Prostate gland (tissue), 2 donors: ENCODE results near the gene SLC25A1. TPM values are rescaled to one million over a fixed set of nuclear protein-coding genes. Genes with fewer than 3 reads are reported as not detected.

Source experiments
- DNase-seq: peaks from one replicate; pipeline ENCODE4 v3.0.0-alpha.2; 2019; ENCODE audit warnings: low spot score
- H3K27ac ChIP-seq, 2 donors: fragments of 200-600 bp; sonication (generic); 2 replicates each; pipeline ENCODE4 v1.5.1; 2017 to 2019
- H3K27me3 ChIP-seq: fragments of 200-600 bp; sonication (generic); replicated peaks from 2 replicates; pipeline ENCODE4 v1.5.1; 2019; ENCODE audit not compliant: insufficient read depth
- H3K36me3 ChIP-seq, 2 donors: fragments of 200-600 bp; sonication (generic); 1 replicate in 1 of 2; 2 replicates in 1 of 2; pipeline versions ENCODE4 v1.5.1 to v1.8.1; 2017 to 2019
- H3K4me1 ChIP-seq: fragments of 200-600 bp; sonication (generic); replicated peaks from 2 replicates; pipeline ENCODE4 v1.5.1; 2019
- H3K4me3 ChIP-seq, 2 donors: fragments of 200-600 bp; sonication (generic); 2 replicates each; pipeline ENCODE4 v1.5.1; 2017 to 2019
- H3K9me3 ChIP-seq: fragments of 200-600 bp; sonication (generic); 2 replicates; pipeline ENCODE4 v1.5.1; 2017
- POLR2A ChIP-seq: fragments of 450-650 bp; IDR thresholded peaks from one replicate; pipeline ENCODE4 v1.6.1; 2016; ENCODE audit warnings: antibody characterized with exemption, mild to moderate bottlenecking
- POLR2AphosphoS5 ChIP-seq: sonication (generic); formaldehyde crosslinking; IDR thresholded peaks from one replicate; pipeline ENCODE4 v1.6.1; 2017; ENCODE audit warnings: antibody characterized with exemption
- WGBS: methylation state at CpG from one replicate; pipeline ENCODE4 v1.1.5; 2018; 5-methylcytosine and 5-hydroxymethylcytosine counted together
- intact Hi-C: fragments of 100-400 bp; cut with DNase I; formaldehyde crosslinking; loops from one replicate; pipeline ENCODE4 v1.14.2; 2022
- total RNA-seq, 2 donors: library from RNA; depleted of rRNA; stranded (reverse); fragments of >200 nt; gene quantifications; one replicate each; pipeline ENCODE4 v1.1.0, GENCODE V29; 2016
- TF ChIP-seq, protein P1 (sequence below), 4 experiments: fragments of 200-600 bp in 2 of 4; fragments of 450-650 bp in 2 of 4; sonication (generic) in 2 of 4; IDR thresholded peaks; 1 replicate in 3 of 4; 2 replicates in 1 of 4; pipeline ENCODE4 v1.5.1; 2016 to 2019; ENCODE audit warnings: antibody characterized with exemption in 4 of 4, mild to moderate bottlenecking in 2 of 4, moderate library complexity in 2 of 4

Gene SLC25A1
- total RNA-seq, result 100 to 1,000 TPM in 1 of 2 donors, 10 to 100 TPM in 1; 79.1 to 113 TPM

DNA sequence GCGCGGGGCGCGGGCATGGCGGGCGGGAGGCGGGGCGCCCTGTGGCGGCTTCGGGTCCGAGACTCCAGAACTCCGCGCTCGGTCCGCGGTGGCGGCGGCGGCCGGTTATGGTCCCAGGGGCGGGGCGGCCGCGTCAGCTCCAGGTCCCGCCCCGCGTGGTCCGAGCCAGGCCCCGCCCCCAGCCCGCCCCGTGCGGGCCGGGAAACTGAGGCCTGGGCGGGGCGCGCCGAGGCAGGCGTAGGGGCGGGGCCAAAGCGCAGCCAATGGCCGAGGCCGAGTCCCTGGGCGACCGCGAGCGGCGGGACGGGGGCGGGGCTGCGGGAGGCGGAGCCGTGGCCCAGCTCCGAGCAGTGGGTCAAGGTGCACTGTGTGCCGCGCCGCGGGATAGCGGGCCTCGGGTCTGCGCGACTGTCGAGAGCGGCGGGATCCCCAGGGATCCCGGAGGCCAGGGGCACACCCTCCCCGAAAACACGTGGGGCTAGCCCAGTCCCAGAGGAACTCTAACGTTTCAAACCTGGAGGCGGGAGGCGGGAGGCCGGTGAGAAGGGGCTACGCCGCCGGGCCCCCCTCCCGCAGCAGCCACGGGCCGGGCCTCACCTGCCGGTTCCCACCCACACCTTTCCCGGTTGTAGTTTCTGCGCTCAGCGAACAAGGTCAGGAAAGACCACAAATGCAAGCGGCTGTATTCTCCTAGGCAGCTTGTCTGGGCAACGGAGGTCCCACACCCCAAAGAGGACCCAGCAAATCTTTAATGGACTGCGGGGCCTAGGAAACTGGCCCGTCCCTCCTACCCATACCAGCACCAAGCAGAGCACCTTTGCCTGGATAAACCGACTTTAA, at the start of gene SLC25A1:
TSS of gene SLC25A1 (minus strand) at position 80 of the 840 bp plus-strand sequence. CDS start at position 17, 63 bp downstream.
- 2% methylated on average over 73 of the region's 86 CpGs for WGBS
- Histone ChIP-seq H3K36me3 (no peaks in the 10 kb centered on the region), H3K27me3 (no peaks in the 10 kb centered on the region), H3K9me3 (no peaks in the 10 kb centered on the region), H3K4me3 (peak within 1 kb of the TSS; percentile 92 to 93), H3K4me1 (peaks cover 12% of the 10 kb centered on the region), H3K27ac (peak within 1 kb of the TSS; percentile 90 to 97)
- intact Hi-C loops, result loop anchor here (5.0 kb wide), 1 partner anchor 113 kb away; the partner anchor contains the start of gene CLTCL1
- TF ChIP-seq, protein P1, sequence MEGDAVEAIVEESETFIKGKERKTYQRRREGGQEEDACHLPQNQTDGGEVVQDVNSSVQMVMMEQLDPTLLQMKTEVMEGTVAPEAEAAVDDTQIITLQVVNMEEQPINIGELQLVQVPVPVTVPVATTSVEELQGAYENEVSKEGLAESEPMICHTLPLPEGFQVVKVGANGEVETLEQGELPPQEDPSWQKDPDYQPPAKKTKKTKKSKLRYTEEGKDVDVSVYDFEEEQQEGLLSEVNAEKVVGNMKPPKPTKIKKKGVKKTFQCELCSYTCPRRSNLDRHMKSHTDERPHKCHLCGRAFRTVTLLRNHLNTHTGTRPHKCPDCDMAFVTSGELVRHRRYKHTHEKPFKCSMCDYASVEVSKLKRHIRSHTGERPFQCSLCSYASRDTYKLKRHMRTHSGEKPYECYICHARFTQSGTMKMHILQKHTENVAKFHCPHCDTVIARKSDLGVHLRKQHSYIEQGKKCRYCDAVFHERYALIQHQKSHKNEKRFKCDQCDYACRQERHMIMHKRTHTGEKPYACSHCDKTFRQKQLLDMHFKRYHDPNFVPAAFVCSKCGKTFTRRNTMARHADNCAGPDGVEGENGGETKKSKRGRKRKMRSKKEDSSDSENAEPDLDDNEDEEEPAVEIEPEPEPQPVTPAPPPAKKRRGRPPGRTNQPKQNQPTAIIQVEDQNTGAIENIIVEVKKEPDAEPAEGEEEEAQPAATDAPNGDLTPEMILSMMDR (IDR thresholded peaks at IDR 0.05), result no peak
- TF ChIP-seq POLR2AphosphoS5 (peak; percentile 23), POLR2A (peak; percentile 60)
- peak; percentile 89 for DNase-seq

DNA sequence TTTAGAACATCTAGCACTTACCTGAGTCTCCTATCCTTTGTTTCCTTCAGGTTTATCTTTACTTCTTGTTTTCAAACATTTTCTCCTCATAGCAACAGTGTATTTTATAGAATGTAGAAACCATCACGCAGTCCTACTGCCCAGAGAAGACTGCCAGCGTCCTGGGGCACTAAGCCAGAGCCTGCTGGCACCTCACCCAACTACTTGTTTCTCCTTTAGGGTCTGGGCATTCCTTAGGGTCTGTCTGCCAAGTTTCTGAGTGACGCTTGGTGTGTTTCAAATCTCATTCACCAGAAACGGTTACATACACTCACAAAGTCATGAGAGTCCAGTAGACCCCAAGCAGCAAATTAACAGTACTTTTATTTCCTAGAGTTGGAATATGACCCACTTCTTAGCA, 49.6 kb upstream of the SLC25A1 start:
- intact Hi-C loops, result no loop called here
- no peak for TF ChIP-seq POLR2A
- TF ChIP-seq POLR2AphosphoS5, result no peak
- TF ChIP-seq, protein P1 (IDR thresholded peaks at IDR 0.05), result no peak
- no peak for DNase-seq
- Histone ChIP-seq H3K9me3 (no peaks in the 10 kb centered on the region), H3K4me3 (no peak overlapping the region), H3K27me3 (no peaks in the 10 kb centered on the region), H3K36me3 (no peaks in the 10 kb centered on the region), H3K27ac (no peak overlapping the region), H3K4me1 (no peaks in the 10 kb centered on the region)
- WGBS, result 48% methylated on average over 4 of the region's 4 CpGs

DNA sequence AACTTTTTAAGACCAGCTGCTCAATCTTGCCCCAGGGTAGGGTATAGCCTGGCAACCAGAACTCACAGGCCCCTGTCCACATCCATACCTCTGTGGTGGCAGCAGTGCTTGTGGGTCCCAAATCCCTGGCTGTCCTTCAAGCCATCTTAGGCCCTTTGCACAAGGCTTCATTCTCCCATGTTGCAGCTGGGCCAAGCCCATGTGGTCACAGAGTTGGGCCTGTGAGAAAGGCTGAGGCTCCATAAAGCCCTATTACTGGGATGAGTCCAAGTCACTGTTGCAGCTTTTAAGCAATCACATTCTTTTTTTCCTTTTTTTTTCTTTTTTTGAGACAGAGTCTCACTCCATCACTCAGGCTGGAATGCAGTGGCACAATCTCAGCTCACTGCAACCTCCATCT, 47.9 kb upstream of the SLC25A1 start:
- intact Hi-C loops, result no loop called here
- no peak overlapping the region for H3K27ac ChIP-seq
- H3K4me1 ChIP-seq, result no peaks in the 10 kb centered on the region
- no peak for DNase-seq
- H3K36me3 ChIP-seq, result no peaks in the 10 kb centered on the region
- TF ChIP-seq POLR2A, result no peak
- TF ChIP-seq, protein P1 (IDR thresholded peaks at IDR 0.05), result no peak
- TF ChIP-seq POLR2AphosphoS5, result no peak
- H3K9me3 ChIP-seq, result no peaks in the 10 kb centered on the region
- H3K4me3 ChIP-seq, result no peak overlapping the region
- H3K27me3 ChIP-seq, result no peaks in the 10 kb centered on the region

DNA sequence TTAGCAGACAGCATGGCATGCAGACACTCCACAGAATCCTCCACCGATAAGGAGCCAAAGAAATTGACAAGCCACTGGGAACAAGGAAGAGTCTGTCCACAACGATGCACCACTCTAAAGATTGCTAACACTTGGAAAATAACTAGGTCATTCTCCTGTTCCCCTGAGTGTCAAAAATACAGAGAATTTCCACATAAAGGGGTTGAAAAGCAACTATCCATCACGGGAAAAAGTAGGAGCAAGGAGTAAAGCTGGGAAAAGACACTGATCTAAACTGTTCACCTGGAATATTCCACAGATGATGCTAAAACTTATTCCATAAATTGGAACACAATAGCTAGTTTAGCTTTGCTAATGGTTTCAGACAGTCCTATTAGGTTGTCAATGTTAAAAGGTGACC, 47.0 kb upstream of the SLC25A1 start:
- WGBS, result 92% methylated on average over 3 of the region's 3 CpGs
- Histone ChIP-seq H3K9me3 (no peaks in the 10 kb centered on the region), H3K27me3 (no peaks in the 10 kb centered on the region), H3K4me3 (no peak overlapping the region), H3K4me1 (no peaks in the 10 kb centered on the region), H3K27ac (no peak overlapping the region), H3K36me3 (no peaks in the 10 kb centered on the region)
- intact Hi-C loops, result no loop called here
- TF ChIP-seq, protein P1 (IDR thresholded peaks at IDR 0.05), result no peak
- TF ChIP-seq POLR2A, result no peak
- TF ChIP-seq POLR2AphosphoS5, result no peak
- no peak for DNase-seq

DNA sequence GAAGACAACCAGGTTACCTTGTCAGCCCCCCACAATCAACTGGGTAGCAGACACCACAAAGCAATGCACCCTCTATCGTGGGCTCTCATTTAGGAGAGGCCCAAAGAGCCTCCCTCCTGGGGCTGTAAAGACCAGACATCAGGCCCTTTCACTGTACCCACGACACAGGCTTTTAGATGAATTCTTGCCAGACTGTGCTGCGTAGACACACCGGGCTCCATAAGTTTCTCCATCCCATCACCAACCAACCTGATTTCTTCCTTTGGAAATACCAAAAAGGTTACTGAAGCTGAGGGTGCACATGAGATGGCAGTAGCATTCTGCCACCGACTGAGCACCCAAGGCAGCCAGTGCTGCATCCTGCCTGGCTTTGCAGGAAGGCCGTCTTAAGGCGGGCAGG, 46.4 kb upstream of the SLC25A1 start:
- TF ChIP-seq, protein P1 (IDR thresholded peaks at IDR 0.05), result no peak
- TF ChIP-seq POLR2AphosphoS5 (no peak), POLR2A (no peak)
- WGBS, result 94% methylated on average over 7 of the region's 7 CpGs
- H3K36me3 ChIP-seq, result no peaks in the 10 kb centered on the region

More for the DNA sequence above, 46.4 kb upstream of the SLC25A1 start:
- no peaks in the 10 kb centered on the region for H3K4me1 ChIP-seq
- H3K27ac ChIP-seq, result no peak overlapping the region
- H3K27me3 ChIP-seq, result no peaks in the 10 kb centered on the region
- no peaks in the 10 kb centered on the region for H3K9me3 ChIP-seq
- DNase-seq, result no peak
- intact Hi-C loops, result no loop called here
- no peak overlapping the region for H3K4me3 ChIP-seq
